ENCODE measurements around the gene ATG4B. TPM values are rescaled to one million over a fixed set of nuclear protein-coding genes. Genes with fewer than 3 reads are reported as not detected.
A peak's percentile ranks its signal among the peaks of the same experiment; 100 is the strongest.

Gene ATG4B
- total and polyA plus RNA-seq, 9 of the 15 experiments (the other 6 are each of a cell fraction or from before 2014, with no cell fraction given), result 5.9 to 58.8 (median 35.6) TPM

- Histone ChIP-seq H3K27ac (ENCODE audit: extremely low read depth, low read depth, low read length) (no peak overlapping the region), H3K9me1 (ENCODE audit: control insufficient read depth, insufficient read depth, low read length) (no peaks in the 10 kb centered on the region), H3K4me2 (ENCODE audit: insufficient read depth, low read length) (no peak overlapping the region), H3K79me2 (ENCODE audit: control insufficient read depth, insufficient read depth, low read length) (no peaks in the 10 kb centered on the region), H4K20me1 (replicated peaks; ENCODE audit: control insufficient read depth, insufficient read depth, low read length) (no peaks in the 10 kb centered on the region), H3K27me3 (ENCODE audit: control insufficient read depth in 2 of 2, insufficient read depth in 2 of 2, low read length in 2 of 2) (no peaks in the 10 kb centered on the region), H3K36me3 (ENCODE audit: control insufficient read depth, insufficient read depth, low read length) (peaks cover 28% of the 10 kb centered on the region; the same call in 2 of the 3 replicates), H3K4me3 (no peak overlapping the region), H2AFZ (ENCODE audit: low read depth, low read length) (no peak overlapping the region), H3K9me3 (replicated peaks; ENCODE audit: control insufficient read depth, insufficient read depth, low read depth, low read length) (no peaks in the 10 kb centered on the region), H3K4me1 (replicated peaks in 1 of 2; ENCODE audit: control insufficient read depth in 2 of 2, insufficient read depth in 2 of 2, low read length in 2 of 2) (peaks cover 0 to 5% of the 10 kb centered on the region in 2 experiments; a peak in 3 of 5 replicates), H3K9ac (ENCODE audit: insufficient read depth in 1 of 2, low read depth in 2 of 2, low read length in 2 of 2) (no peak overlapping the region)
- CTCF ChIA-PET (ENCODE audit: low intra/inter-chr PET ratio), result no interaction called here
- FAIRE-seq (no peak), DNase-seq (ENCODE audit: extremely low read depth in 1 of 4, low spot score in 3 of 4) (no peak), ATAC-seq (no peak)
- in situ Hi-C loops (cut with MboI), result no loop called here
- BruUV-seq (replicated peaks), result no TSS peak
- POLR2A ChIA-PET, result interaction anchor here (0.7 to 0.8 kb wide), 2 partner anchors 13 to 139 kb away, joined by 4 read pairs; no protein-coding TSS in a partner anchor
- TF ChIP-seq KDM4B (IDR thresholded peaks at IDR 0.05; ENCODE audit: borderline replicate concordance in 2 of 2, low read depth in 1 of 2) (peak in 1 of 2 experiments; percentile 78; a peak in 2 of 4 replicates), E2F8 (IDR thresholded peaks at IDR 0.05; ENCODE audit: low read depth, partially characterized antibody) (no peak), ARHGAP35 (IDR thresholded peaks at IDR 0.05; ENCODE audit: partially characterized antibody) (peak; percentile 85), PKNOX1 (IDR thresholded peaks at IDR 0.05) (peak; percentile 91), ZNF354B (CRISPR knock-in tag; IDR thresholded peaks at IDR 0.05) (no peak), MEIS2 (IDR thresholded peaks at IDR 0.05; ENCODE audit: partially characterized antibody) (peak; percentile 87), PBX2 (CRISPR knock-in tag; IDR thresholded peaks at IDR 0.05; ENCODE audit: low read depth) (no peak), PBX2 (tag; conservative IDR thresholded peaks at IDR 0.05; ENCODE audit: low read depth) (peak; percentile 78)
- intact Hi-C loops (cut with micrococcal nuclease), result loop anchor here (1.0 to 5.0 kb wide), 2 partner anchors 66 to 211 kb away; no protein-coding TSS in a partner anchor
- WGBS (ENCODE audit: insufficient coverage, low coverage, missing lambda C conversion rate), result 79% methylated on average over 17 of the region's 23 CpGs
Observed at GRCh38 chr2:241665731-241666440, 28.4 kb downstream of the ATG4B start.
